ENCODE data around the gene DIAPH2. TPM values are rescaled to one million over a fixed set of nuclear protein-coding genes. Genes with fewer than 3 reads are reported as not detected.
"Not testable (repeated sequence)": the region's sequence is repeated elsewhere in the genome, so short reads cannot be mapped to it uniquely, and the experiment has no call there.

Gene DIAPH2
- total and polyA plus RNA-seq, 9 donors = 8.1 to 30.9 (median 24.2) TPM

GRCh38 chrX:96729868-96730643, 45.4 kb downstream of the DIAPH2 start:
- intact Hi-C loops (cut with DNase I) = no loop called here
- H3K27me3 ChIP-seq = no peaks in the 10 kb centered on the region
- 64 to 69% (median 66%) methylated on average over 2 of the region's 2 CpGs for WGBS, 3 donors
- no peak overlapping the region for H3K27ac ChIP-seq
- DNase-seq = no peak
- H3K4me1 ChIP-seq (ENCODE audit: insufficient read depth) = no peaks in the 10 kb centered on the region
- TF ChIP-seq CTCF (IDR thresholded peaks at IDR 0.05) (no peak), POLR2A (IDR thresholded peaks at IDR 0.05) (no peak), EP300 (IDR thresholded peaks at IDR 0.05) (no peak)
- H3K36me3 ChIP-seq = no peaks in the 10 kb centered on the region
- H3K4me3 ChIP-seq = no peak overlapping the region
- H3K9me3 ChIP-seq = no peaks in the 10 kb centered on the region

GRCh38 chrX:96731000-96731399, 46.4 kb downstream of the DIAPH2 start:
- H3K27me3 ChIP-seq; DNase-seq; intact Hi-C loops (cut with DNase I); H3K36me3 ChIP-seq; H3K27ac ChIP-seq; H3K4me1 ChIP-seq (ENCODE audit: insufficient read depth); H3K9me3 ChIP-seq; H3K4me3 ChIP-seq: not testable (repeated sequence)
- WGBS, 3 donors = 78 to 86% (median 79%) methylated on average over 3 of the region's 3 CpGs

- intact Hi-C loops (cut with DNase I) = no loop called here
- H3K27me3 ChIP-seq = no peaks in the 10 kb centered on the region
- TF ChIP-seq POLR2A (IDR thresholded peaks at IDR 0.05) = no peak
- no peak for DNase-seq
- no peak overlapping the region for H3K4me3 ChIP-seq
- no peaks in the 10 kb centered on the region for H3K36me3 ChIP-seq
- no peak overlapping the region for H3K27ac ChIP-seq
- WGBS, 3 donors = 64 to 86% (median 80%) methylated on average over 1 of the region's 1 CpG
- H3K4me1 ChIP-seq (ENCODE audit: insufficient read depth) = no peaks in the 10 kb centered on the region
- H3K9me3 ChIP-seq = no peaks in the 10 kb centered on the region
Observed at GRCh38 chrX:96743367-96744073, 58.9 kb downstream of the DIAPH2 start.

GRCh38 chrX:96752781-96753180, 68.1 kb downstream of the DIAPH2 start:
- H3K9me3 ChIP-seq = no peaks in the 10 kb centered on the region
- intact Hi-C loops (cut with DNase I) = no loop called here
- H3K4me3 ChIP-seq = no peak overlapping the region
- TF ChIP-seq CTCF (IDR thresholded peaks at IDR 0.05) (no peak), EP300 (IDR thresholded peaks at IDR 0.05) (no peak), POLR2A (IDR thresholded peaks at IDR 0.05) (no peak)
- no peaks in the 10 kb centered on the region for H3K36me3 ChIP-seq
- no peaks in the 10 kb centered on the region for H3K27me3 ChIP-seq
- no peak overlapping the region for H3K27ac ChIP-seq
- 93 to 94% (median 93%) methylated on average over 5 of the region's 5 CpGs for WGBS, 3 donors
- no peaks in the 10 kb centered on the region for H3K4me1 ChIP-seq (ENCODE audit: insufficient read depth)
- no peak for DNase-seq

GRCh38 chrX:96753230-96753629, 68.6 kb downstream of the DIAPH2 start:
- no peak for DNase-seq
- 56 to 67% (median 61%) methylated on average over 1 of the region's 1 CpG for WGBS, 3 donors
- intact Hi-C loops (cut with DNase I) = no loop called here

More at GRCh38 chrX:96753230-96753629, 68.6 kb downstream of the DIAPH2 start:
- Histone ChIP-seq H3K4me1 (ENCODE audit: insufficient read depth) (no peaks in the 10 kb centered on the region), H3K27me3 (no peaks in the 10 kb centered on the region), H3K36me3 (no peaks in the 10 kb centered on the region), H3K27ac (no peak overlapping the region), H3K4me3 (no peak overlapping the region), H3K9me3 (no peaks in the 10 kb centered on the region)
- TF ChIP-seq EP300 (IDR thresholded peaks at IDR 0.05) = no peak
- TF ChIP-seq CTCF (IDR thresholded peaks at IDR 0.05) = no peak
- TF ChIP-seq POLR2A (IDR thresholded peaks at IDR 0.05) = no peak
